Endothelial cell of umbilical vein (primary cell): ENCODE data around the gene MAPK8IP3. TPM values are rescaled to one million over a fixed set of nuclear protein-coding genes. Genes with fewer than 3 reads are reported as not detected.
A peak's percentile ranks its signal among the peaks of the same experiment; 100 is the strongest.

Experiments
- BruUV-seq: library from RNA; stranded (reverse); fragments of 400-500 nt; replicated peaks from 2 replicates; lab custom pipeline; 2021; lab: Mats Ljungman, UMichigan
- CTCF ChIA-PET: fragments of 300-600, 350-600 bp; sonication (Branson Sonifier 250); formaldehyde crosslinking; loops from one replicate; lab custom pipeline; 2021; ENCODE audit warnings: antibody characterized with exemption, inconsistent platforms; lab: Charles Lee
- POLR2A ChIA-PET: fragments of 300-600, 350-600 bp; sonication (Branson Sonifier 250); formaldehyde crosslinking; loops from one replicate; lab custom pipeline; 2021; ENCODE audit warnings: antibody characterized with exemption, inconsistent platforms; lab: Charles Lee
- DNase-seq: peaks from one replicate; pipeline ENCODE4 v3.0.0-alpha.2; 2011; ENCODE audit warnings: low read depth, low spot score
- FAIRE-seq: peaks from 2 replicates; lab custom pipeline; 2011; peaks lifted over from hg19 to GRCh38; lab: Jason Lieb, UNC
- H2AFZ ChIP-seq: 2 replicates; pipeline ENCODE4 v1.6.0; 2012; ENCODE audit warnings: low read depth, low read length, control low read depth, inconsistent platforms
- H3K27ac ChIP-seq: 2 replicates; pipeline ENCODE4 v1.5.1; 2011; ENCODE audit warnings: low read depth, mild to moderate bottlenecking, control low read depth, low read length, moderate library complexity; ENCODE audit not compliant: insufficient read depth
- H3K27me3 ChIP-seq, 2 experiments: 2 replicates each; pipeline versions ENCODE4 v1.6.0 to v1.6.1; 2011; ENCODE audit warnings: low read length in 2 of 2, mixed read lengths in 1 of 2; ENCODE audit not compliant: control insufficient read depth in 2 of 2, insufficient read depth in 2 of 2
- H3K36me3 ChIP-seq, 2 experiments: 2 replicates in 1 of 2; 3 replicates in 1 of 2; pipeline ENCODE4 v1.5.1; 2011; ENCODE audit warnings: low read length in 2 of 2, mild to moderate bottlenecking in 1 of 2, moderate library complexity in 1 of 2; ENCODE audit not compliant: control insufficient read depth in 2 of 2, insufficient read depth in 2 of 2; ENCODE audit errors: extremely low read depth in 1 of 2
- H3K4me1 ChIP-seq: 3 replicates; pipeline ENCODE4 v1.5.1; 2011; ENCODE audit warnings: mild to moderate bottlenecking, low read length; ENCODE audit not compliant: control insufficient read depth, insufficient read depth; ENCODE audit errors: extremely low read depth
- H3K4me2 ChIP-seq: 2 replicates; pipeline ENCODE4 v1.6.1; 2011; ENCODE audit warnings: low read length, control low read depth, mixed read lengths; ENCODE audit not compliant: insufficient read depth
- H3K4me3 ChIP-seq, 3 experiments: fragments of 200-600 bp in 1 of 3; sonication (generic), shearing (Covaris generic) in 1 of 3; replicated peaks in 1 of 3; 2 replicates each; pipeline ENCODE4 v1.5.1; 2011 to 2016; ENCODE audit warnings: control low read depth in 3 of 3, low read length in 3 of 3, mild to moderate bottlenecking in 2 of 3, inconsistent platforms in 1 of 3, low read depth in 1 of 3, moderate library complexity in 1 of 3; ENCODE audit not compliant: insufficient read depth in 1 of 3
- H3K79me2 ChIP-seq: 2 replicates; pipeline ENCODE4 v1.6.0; 2012; ENCODE audit warnings: low read length, inconsistent platforms; ENCODE audit not compliant: control insufficient read depth, insufficient read depth
- H3K9ac ChIP-seq: replicated peaks from 2 replicates; pipeline ENCODE3; 2011; ENCODE audit warnings: low read length, control low read depth; ENCODE audit not compliant: insufficient read depth; ENCODE audit errors: extremely low read depth
- H3K9me1 ChIP-seq: replicated peaks from 3 replicates; pipeline ENCODE4 v1.6.0; 2011; ENCODE audit warnings: mild to moderate bottlenecking, low read length; ENCODE audit not compliant: control insufficient read depth, insufficient read depth; ENCODE audit errors: extremely low read depth
- H3K9me3 ChIP-seq: replicated peaks from 2 replicates; pipeline ENCODE4 v1.5.1; 2012; ENCODE audit warnings: low read length, inconsistent platforms; ENCODE audit not compliant: control insufficient read depth, insufficient read depth
- H4K20me1 ChIP-seq: replicated peaks from 2 replicates; pipeline ENCODE3; 2011; ENCODE audit warnings: mild to moderate bottlenecking, low read length; ENCODE audit not compliant: control insufficient read depth, insufficient read depth; ENCODE audit errors: extremely low read depth
- CTCF ChIP-seq, 2 donors: IDR thresholded peaks; 1 replicate in 1 of 2; 2 replicates in 1 of 2; pipeline ENCODE4 v1.5.1; 2011; ENCODE audit warnings: low read length in 2 of 2, mild to moderate bottlenecking in 2 of 2, moderate library complexity in 2 of 2, control low read depth in 1 of 2, inconsistent platforms in 1 of 2, low read depth in 1 of 2; ENCODE audit not compliant: insufficient read depth in 1 of 2; ENCODE audit errors: extremely low read depth in 1 of 2
- JUN ChIP-seq: IDR thresholded peaks from 2 replicates; pipeline ENCODE4 v1.6.1; 2011; ENCODE audit warnings: borderline replicate concordance, low read depth; ENCODE audit not compliant: insufficient read length, insufficient read depth
- POLR2A ChIP-seq: IDR thresholded peaks from 2 replicates; pipeline ENCODE4 v1.6.1; 2012; ENCODE audit warnings: low read depth, mild to moderate bottlenecking, control low read depth, low read length
- dilution Hi-C: fragments of 300-500 bp; cut with MboI; formaldehyde crosslinking; loops from one replicate; pipeline ENCODE4 v1.15.0; 2019; ENCODE audit warnings: low sequenced_read_pairs; ENCODE audit not compliant: extremely low pct_ligation_motif_present
- intact Hi-C: fragments of 100-400 bp; cut with micrococcal nuclease; formaldehyde crosslinking; loops from one replicate; pipeline ENCODE4 v1.10.0; 2022
- polyA plus RNA-seq, 4 experiments: library from polyadenylated mRNA; depleted of rRNA in 3 of 4; stranded (reverse) in 3 of 4; unstranded in 1 of 4; fragments of >200 nt; gene quantifications; 2 replicates each; pipeline versions ENCODE4 v1.2.1 to v1.2.3, GENCODE V29; 2011 to 2012; ENCODE audit warnings: missing spikeins in 1 of 4
- total RNA-seq: library from RNA; stranded (reverse); gene quantifications from 2 replicates; pipeline ENCODE4 v1.2.3, GENCODE V29; 2021

Gene MAPK8IP3
- total and polyA plus RNA-seq, 2 donors (not counting 3 experiments of a cell fraction or from before 2014, with no cell fraction given) = 40.7 to 92.2 TPM

DNA sequence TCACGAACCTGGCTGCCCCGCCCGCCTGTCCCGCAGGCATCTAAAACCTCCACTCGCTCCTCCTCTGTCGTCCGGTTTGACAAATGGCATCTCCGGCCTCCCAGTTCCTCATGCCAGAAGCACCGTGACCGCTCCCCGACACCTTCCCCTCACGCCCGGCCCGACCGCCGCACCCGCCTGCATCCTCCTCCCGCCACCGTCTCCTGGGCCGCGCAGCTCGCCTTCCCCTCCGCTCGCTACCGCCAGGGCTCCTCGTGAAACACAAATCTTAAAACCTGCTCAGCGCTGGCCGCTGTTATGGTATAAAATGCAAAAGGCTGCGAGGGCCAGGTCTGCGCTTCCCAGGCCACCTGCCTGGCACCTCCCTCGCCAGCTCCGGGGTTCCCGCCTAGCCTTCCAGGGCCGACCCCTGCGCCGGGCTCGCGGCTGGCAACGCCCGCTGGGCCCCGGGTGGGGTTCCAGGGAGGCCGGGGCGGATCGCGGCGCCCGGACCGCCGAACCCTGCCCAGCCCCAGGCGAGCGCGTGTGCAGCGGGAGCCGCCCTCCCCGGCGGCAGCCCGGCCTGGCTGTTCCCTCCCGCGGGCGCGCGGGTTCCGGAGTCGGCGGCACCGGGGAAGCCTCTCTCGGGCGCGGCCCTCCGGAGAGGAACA lies 75.9 kb downstream of the MAPK8IP3 start:
- dilution Hi-C loops = no loop called here
- H3K36me3 ChIP-seq = peaks cover 0 to 34% of the 10 kb centered on the region in 2 experiments
- H3K4me3 ChIP-seq = peak overlapping the region; percentile 70 to 75 (median 70)
- ChIA-PET CTCF (interaction anchor here (0.6 to 1.7 kb wide), 8 partner anchors 8 to 76 kb away, joined by 3 to 16 read pairs (median 6); partner anchors contain the start of genes EME2, FAHD1, HAGH and MAPK8IP3), POLR2A (interaction anchor here (1.0 to 1.2 kb wide), 7 partner anchors 8 to 361 kb away, joined by 3 to 6 read pairs (median 3); partner anchors contain the start of genes EME2, FAHD1, HAGH and MRPS34)
- TF ChIP-seq CTCF (IDR thresholded peaks at IDR 0.05; ENCODE audit: extremely low read depth in 1 of 2, insufficient read depth in 1 of 2, low read depth in 1 of 2, low read length in 2 of 2) (peak in 1 of 2 donors; percentile 26), JUN (no peak), POLR2A (peak; percentile 41)
- peak overlapping the region; percentile 24 for H3K27ac ChIP-seq
- H3K27me3 ChIP-seq = no peaks in the 10 kb centered on the region
- DNase-seq (peak; percentile 26), FAIRE-seq (no peak)
- H3K9ac ChIP-seq = peak overlapping the region; percentile 77
- no peaks in the 10 kb centered on the region for H3K9me3 ChIP-seq
- peaks cover 14% of the 10 kb centered on the region for H3K4me1 ChIP-seq
- H2AFZ ChIP-seq = peak overlapping the region; percentile 18
- peaks cover 25% of the 10 kb centered on the region for H3K79me2 ChIP-seq
- BruUV-seq = no TSS peak
- intact Hi-C loops = loop anchor here (1.0 to 10.0 kb wide), 4 partner anchors 9 to 477 kb away; partner anchors contain the start of genes FAHD1, HAGH, MRPS34 and UBE2I
- no peaks in the 10 kb centered on the region for H3K9me1 ChIP-seq
- no peaks in the 10 kb centered on the region for H4K20me1 ChIP-seq
- H3K4me2 ChIP-seq = peak overlapping the region; percentile 58
